HG03469 (cell line): ENCODE measurements around the gene FADS1.

Source experiments
- ATAC-seq: cut with Tn5 transposase; IDR thresholded peaks from one replicate; pipeline ENCODE4 v1.9.1; 2021; ENCODE audit warnings: mild to moderate bottlenecking, moderate library complexity, moderate number of reproducible peaks; ENCODE audit not compliant: unreplicated experiment

The FADS1 gene

GRCh38 chr11:61763930-61764605, 52.7 kb downstream of the FADS1 start:
- no peak for ATAC-seq

- ATAC-seq = no peak
Observed at GRCh38 chr11:61762798-61763197, 54.0 kb downstream of the FADS1 start.

- no peak for ATAC-seq
Observed at GRCh38 chr11:61762223-61762615, 54.6 kb downstream of the FADS1 start.

GRCh38 chr11:61761440-61762222, 55.2 kb downstream of the FADS1 start:
- ATAC-seq = no peak

GRCh38 chr11:61760946-61761345, 55.9 kb downstream of the FADS1 start:
- ATAC-seq = no peak

- ATAC-seq = no peak
Observed at GRCh38 chr11:61757213-61757862, 59.5 kb downstream of the FADS1 start.

GRCh38 chr11:61756452-61757212, 60.2 kb downstream of the FADS1 start:
- ATAC-seq = no peak

GRCh38 chr11:61756147-61756451, 60.7 kb downstream of the FADS1 start:
- ATAC-seq = no peak

- ATAC-seq = no peak
Observed at GRCh38 chr11:61754534-61755482, 62.0 kb downstream of the FADS1 start.

GRCh38 chr11:61753672-61754071, 63.1 kb downstream of the FADS1 start:
- no peak for ATAC-seq

- no peak for ATAC-seq
Observed at GRCh38 chr11:61752925-61753521, 63.8 kb downstream of the FADS1 start.

GRCh38 chr11:61752117-61752924, 64.5 kb downstream of the FADS1 start, which contains the start of gene MYRF:
TSS of gene MYRF (plus strand) at chr11:61752636. CDS start at chr11:61752745, 109 bp downstream.
- ATAC-seq = no peak

- ATAC-seq = no peak
Observed at GRCh38 chr11:61751384-61751783, 65.4 kb downstream of the FADS1 start.

- ATAC-seq = no peak
Observed at GRCh38 chr11:61750631-61751273, 66.1 kb downstream of the FADS1 start.
